Fibroblast of lung (primary cell): Measurements from ENCODE around the gene CHD9.

Experiments used
- CTCF ChIP-seq, 2 donors: IDR thresholded peaks in 1 of 2; conservative IDR thresholded peaks in 1 of 2; 1 replicate in 1 of 2; 2 replicates in 1 of 2; pipeline ENCODE4 v1.5.1; 2011 to 2012; ENCODE audit warnings: low read length in 2 of 2, control low read depth in 1 of 2, inconsistent platforms in 1 of 2, low read depth in 1 of 2, mild to moderate bottlenecking in 1 of 2
- EZH2 ChIP-seq: IDR thresholded peaks from 2 replicates; pipeline ENCODE4 v1.5.1; 2012; ENCODE audit warnings: low read length, control low read depth, mild to moderate bottlenecking; ENCODE audit errors: missing control alignments

GRCh38 chr16:53123747-53124146 lies 69.0 kb downstream of the CHD9 start:
- TF ChIP-seq CTCF (conservative IDR thresholded peaks at IDR 0.05 in 1 of 2, IDR thresholded peaks at IDR 0.05 in 1 of 2; ENCODE audit: low read depth in 1 of 2, low read length in 2 of 2) (no peak), EZH2 (no peak)
